Spleen (tissue), 7 donors: ENCODE measurements around the gene FXYD2.

Experiments used
- POLR2A ChIP-seq, 3 donors: fragments of 450-650 bp; IDR thresholded peaks; one replicate each; pipeline ENCODE4 v1.5.1; 2017; ENCODE audit warnings: antibody characterized with exemption in 3 of 3, mild to moderate bottlenecking in 1 of 3
- TF ChIP-seq, protein P1 (sequence below), 11 experiments: fragments of 200-600 bp in 7 of 11; fragments of 450-650 bp in 4 of 11; sonication (generic) in 4 of 11; IDR thresholded peaks in 8 of 11; conservative IDR thresholded peaks in 3 of 11; 1 replicate in 7 of 11; 2 replicates in 4 of 11; pipeline versions ENCODE4 v1.4.0 to v1.8.0; 2016 to 2021; ENCODE audit warnings: antibody characterized with exemption in 11 of 11, inconsistent platforms in 4 of 11, mild to moderate bottlenecking in 1 of 11
- donor health status: DM: no; HTN: no; CAD: no; lungs with moderate emphysema.
- donor health status: DM: no; HTN: no; CAD: no.
- donor health status: DM: no; HTN: no; CAD: no.

DNA sequence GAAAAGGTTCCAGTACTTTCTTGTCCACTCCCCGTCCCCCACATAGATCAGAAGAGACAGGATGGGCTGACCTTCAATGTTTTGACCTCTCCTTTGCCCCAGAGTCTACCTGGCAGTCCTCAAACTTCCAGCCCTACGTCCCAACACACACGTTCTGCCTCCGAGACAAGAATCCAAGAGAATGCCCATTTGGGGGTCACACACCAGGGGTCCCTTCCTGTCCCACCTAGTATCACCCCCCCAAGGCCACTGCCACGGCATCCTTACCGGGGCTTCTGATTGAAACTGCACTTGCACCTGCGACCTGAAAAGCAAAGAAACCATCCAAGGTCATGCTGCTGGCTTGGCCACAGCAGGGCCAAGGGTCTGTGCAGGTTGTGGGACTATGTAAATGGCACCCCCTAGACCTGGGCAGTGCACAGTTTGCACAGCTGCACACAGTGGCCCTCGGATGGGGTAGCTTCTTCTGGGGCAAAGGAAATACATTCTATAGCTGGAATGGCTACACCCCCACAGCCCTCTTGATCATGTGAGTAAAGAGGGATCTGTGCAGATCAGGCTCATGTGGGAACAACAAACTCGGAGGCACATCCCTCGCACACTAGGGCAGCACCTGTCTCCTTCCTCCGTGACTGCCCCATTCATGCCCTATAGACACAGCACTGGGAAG is 16.5 kb upstream of the FXYD2 start:
- TF ChIP-seq, protein P1, sequence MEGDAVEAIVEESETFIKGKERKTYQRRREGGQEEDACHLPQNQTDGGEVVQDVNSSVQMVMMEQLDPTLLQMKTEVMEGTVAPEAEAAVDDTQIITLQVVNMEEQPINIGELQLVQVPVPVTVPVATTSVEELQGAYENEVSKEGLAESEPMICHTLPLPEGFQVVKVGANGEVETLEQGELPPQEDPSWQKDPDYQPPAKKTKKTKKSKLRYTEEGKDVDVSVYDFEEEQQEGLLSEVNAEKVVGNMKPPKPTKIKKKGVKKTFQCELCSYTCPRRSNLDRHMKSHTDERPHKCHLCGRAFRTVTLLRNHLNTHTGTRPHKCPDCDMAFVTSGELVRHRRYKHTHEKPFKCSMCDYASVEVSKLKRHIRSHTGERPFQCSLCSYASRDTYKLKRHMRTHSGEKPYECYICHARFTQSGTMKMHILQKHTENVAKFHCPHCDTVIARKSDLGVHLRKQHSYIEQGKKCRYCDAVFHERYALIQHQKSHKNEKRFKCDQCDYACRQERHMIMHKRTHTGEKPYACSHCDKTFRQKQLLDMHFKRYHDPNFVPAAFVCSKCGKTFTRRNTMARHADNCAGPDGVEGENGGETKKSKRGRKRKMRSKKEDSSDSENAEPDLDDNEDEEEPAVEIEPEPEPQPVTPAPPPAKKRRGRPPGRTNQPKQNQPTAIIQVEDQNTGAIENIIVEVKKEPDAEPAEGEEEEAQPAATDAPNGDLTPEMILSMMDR (IDR thresholded peaks at IDR 0.05 in 8 of 11, conservative IDR thresholded peaks at IDR 0.05 in 3 of 11): no peak
- TF ChIP-seq POLR2A (IDR thresholded peaks at IDR 0.05): no peak
